ENCODE results near the gene ADGRF3.
A peak's percentile ranks its signal among the peaks of the same experiment; 100 is the strongest.

- TF ChIP-seq EZH2 (IDR thresholded peaks at IDR 0.05) (no peak), CTCF (IDR thresholded peaks at IDR 0.05 in 2 of 3, conservative IDR thresholded peaks at IDR 0.05 in 1 of 3; ENCODE audit: borderline replicate concordance in 1 of 3, insufficient read depth in 1 of 3, low read depth in 2 of 3, low read length in 2 of 3) (peak in 1 of 3 experiments; percentile 20; a peak in 1 of 6 replicates), POLR2AphosphoS5 (IDR thresholded peaks at IDR 0.05; ENCODE audit: low read depth, low read length) (no peak), SRF (IDR thresholded peaks at IDR 0.05; ENCODE audit: low read depth) (no peak), YY1 (IDR thresholded peaks at IDR 0.05; ENCODE audit: extremely low read depth, insufficient replicate concordance, low read depth, low read length) (no peak), REST (IDR thresholded peaks at IDR 0.05; ENCODE audit: low read depth) (no peak), ZNF274 (IDR thresholded peaks at IDR 0.05; ENCODE audit: low read depth, low read length) (no peak), RAD21 (IDR thresholded peaks at IDR 0.05; ENCODE audit: low read depth) (peak; percentile 45; the same call in 1 of the 2 replicates), CEBPB (IDR thresholded peaks at IDR 0.05; ENCODE audit: low read depth) (no peak), SP1 (IDR thresholded peaks at IDR 0.05; ENCODE audit: low read depth) (no peak), EZH2phosphoT487 (IDR thresholded peaks at IDR 0.05; ENCODE audit: borderline replicate concordance) (no peak), ELF1 (IDR thresholded peaks at IDR 0.05; ENCODE audit: borderline replicate concordance, low read depth) (no peak), POLR2A (IDR thresholded peaks at IDR 0.05; ENCODE audit: borderline replicate concordance, extremely low read depth, insufficient read depth, insufficient read length) (no peak), FOSL1 (IDR thresholded peaks at IDR 0.05; ENCODE audit: low read depth) (no peak)
Measured at GRCh38 chr2:26314243-26314642, 32.3 kb downstream of the ADGRF3 start.
